DND-41 (cell line): ENCODE measurements around the gene COL19A1.

Experiments
- ATAC-seq: fragments of 200-7000 bp; cut with Tn5 transposase; 3 replicates; pipeline ENCODE4 v1.9.1; 2021; ENCODE audit warnings: low read depth; ENCODE audit not compliant: insufficient read depth
- DNase-seq: peaks from one replicate; pipeline ENCODE4 v3.0.0-alpha.2; 2020
- H2AFZ ChIP-seq: 2 replicates; pipeline ENCODE4 v1.6.0; 2012; ENCODE audit warnings: low read depth, low read length
- H3K27ac ChIP-seq: 2 replicates; pipeline ENCODE4 v1.5.1; 2012; ENCODE audit warnings: low read length, inconsistent platforms
- H3K27me3 ChIP-seq: fragments of 200-600 bp; sonication (generic); 2 replicates; pipeline ENCODE4 v1.6.0; 2012; ENCODE audit warnings: low read length, mild to moderate bottlenecking, inconsistent platforms; ENCODE audit not compliant: insufficient read depth, poor library complexity
- H3K36me3 ChIP-seq: 2 replicates; pipeline ENCODE4 v1.5.1; 2012; ENCODE audit warnings: low read length, inconsistent platforms; ENCODE audit not compliant: insufficient read depth
- H3K4me1 ChIP-seq: 2 replicates; pipeline ENCODE4 v1.5.1; 2012; ENCODE audit warnings: mild to moderate bottlenecking, low read length; ENCODE audit not compliant: insufficient read depth
- H3K4me2 ChIP-seq: 2 replicates; pipeline ENCODE4 v1.6.0; 2012; ENCODE audit warnings: mild to moderate bottlenecking, moderate library complexity, low read length, inconsistent platforms; ENCODE audit not compliant: insufficient read depth
- H3K4me3 ChIP-seq, 2 experiments: fragments of 200-600 bp in 1 of 2; shearing (Covaris generic) in 1 of 2; 2 replicates each; pipeline ENCODE4 v1.5.1; 2012 to 2016; ENCODE audit warnings: inconsistent platforms in 2 of 2, low read length in 2 of 2, mild to moderate bottlenecking in 2 of 2, low read depth in 1 of 2, moderate library complexity in 1 of 2
- H3K79me2 ChIP-seq: 2 replicates; pipeline ENCODE4 v1.6.0; 2012; ENCODE audit warnings: low read length, inconsistent platforms; ENCODE audit not compliant: insufficient read depth
- H3K9ac ChIP-seq: 2 replicates; pipeline ENCODE4 v1.6.0; 2012; ENCODE audit warnings: low read depth, mild to moderate bottlenecking, inconsistent platforms, low read length, moderate library complexity
- H3K9me3 ChIP-seq: 2 replicates; pipeline ENCODE4 v1.5.1; 2012; ENCODE audit warnings: low read length, moderate library complexity, mild to moderate bottlenecking, inconsistent platforms; ENCODE audit not compliant: insufficient read depth, severe bottlenecking
- H4K20me1 ChIP-seq: 2 replicates; pipeline ENCODE4 v1.6.0; 2012; ENCODE audit warnings: low read length; ENCODE audit not compliant: insufficient read depth
- EZH2 ChIP-seq: IDR thresholded peaks from 3 replicates; pipeline ENCODE4 v1.6.1; 2012; ENCODE audit warnings: borderline replicate concordance, low read depth, mild to moderate bottlenecking, moderate library complexity, low read length, inconsistent platforms; ENCODE audit not compliant: severe bottlenecking
- TF ChIP-seq, protein P1 (sequence below): IDR thresholded peaks from 2 replicates; pipeline ENCODE4 v1.5.1; 2012; ENCODE audit warnings: borderline replicate concordance, low read length, moderate library complexity, mild to moderate bottlenecking; ENCODE audit not compliant: poor library complexity, severe bottlenecking; ENCODE audit errors: extremely low read depth

Gene COL19A1

DNA sequence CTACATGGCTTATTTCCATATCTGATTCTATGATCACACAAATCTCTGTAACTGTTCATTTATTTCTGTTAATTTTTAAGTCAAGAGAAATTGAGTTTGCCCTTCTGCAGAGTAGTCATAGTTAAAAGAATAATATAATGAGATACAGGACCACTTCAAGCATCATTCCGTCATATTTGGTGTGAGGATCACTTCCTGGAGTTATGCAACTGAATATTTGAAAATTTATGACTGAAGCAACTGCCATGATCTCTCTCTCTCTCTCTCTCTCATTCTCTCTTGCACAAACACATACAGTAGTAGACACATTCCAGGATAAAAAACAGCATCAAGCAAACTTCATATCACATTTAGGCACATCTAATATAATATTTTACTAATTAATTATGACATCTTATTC lies 320.1 kb downstream of the COL19A1 start:
- no peaks in the 10 kb centered on the region for H3K27me3 ChIP-seq
- no peak overlapping the region for H3K9ac ChIP-seq
- TF ChIP-seq, protein P1, sequence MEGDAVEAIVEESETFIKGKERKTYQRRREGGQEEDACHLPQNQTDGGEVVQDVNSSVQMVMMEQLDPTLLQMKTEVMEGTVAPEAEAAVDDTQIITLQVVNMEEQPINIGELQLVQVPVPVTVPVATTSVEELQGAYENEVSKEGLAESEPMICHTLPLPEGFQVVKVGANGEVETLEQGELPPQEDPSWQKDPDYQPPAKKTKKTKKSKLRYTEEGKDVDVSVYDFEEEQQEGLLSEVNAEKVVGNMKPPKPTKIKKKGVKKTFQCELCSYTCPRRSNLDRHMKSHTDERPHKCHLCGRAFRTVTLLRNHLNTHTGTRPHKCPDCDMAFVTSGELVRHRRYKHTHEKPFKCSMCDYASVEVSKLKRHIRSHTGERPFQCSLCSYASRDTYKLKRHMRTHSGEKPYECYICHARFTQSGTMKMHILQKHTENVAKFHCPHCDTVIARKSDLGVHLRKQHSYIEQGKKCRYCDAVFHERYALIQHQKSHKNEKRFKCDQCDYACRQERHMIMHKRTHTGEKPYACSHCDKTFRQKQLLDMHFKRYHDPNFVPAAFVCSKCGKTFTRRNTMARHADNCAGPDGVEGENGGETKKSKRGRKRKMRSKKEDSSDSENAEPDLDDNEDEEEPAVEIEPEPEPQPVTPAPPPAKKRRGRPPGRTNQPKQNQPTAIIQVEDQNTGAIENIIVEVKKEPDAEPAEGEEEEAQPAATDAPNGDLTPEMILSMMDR: no peak
- TF ChIP-seq EZH2: no peak
- ATAC-seq (no peak), DNase-seq (no peak)
- no peaks in the 10 kb centered on the region for H3K36me3 ChIP-seq
- no peak overlapping the region for H2AFZ ChIP-seq
- H3K4me1 ChIP-seq: no peaks in the 10 kb centered on the region
- H3K27ac ChIP-seq: no peak overlapping the region
- H3K79me2 ChIP-seq: no peaks in the 10 kb centered on the region
- H3K4me3 ChIP-seq: no peak overlapping the region
- H3K9me3 ChIP-seq: no peaks in the 10 kb centered on the region
- H4K20me1 ChIP-seq: no peaks in the 10 kb centered on the region
- no peak overlapping the region for H3K4me2 ChIP-seq

DNA sequence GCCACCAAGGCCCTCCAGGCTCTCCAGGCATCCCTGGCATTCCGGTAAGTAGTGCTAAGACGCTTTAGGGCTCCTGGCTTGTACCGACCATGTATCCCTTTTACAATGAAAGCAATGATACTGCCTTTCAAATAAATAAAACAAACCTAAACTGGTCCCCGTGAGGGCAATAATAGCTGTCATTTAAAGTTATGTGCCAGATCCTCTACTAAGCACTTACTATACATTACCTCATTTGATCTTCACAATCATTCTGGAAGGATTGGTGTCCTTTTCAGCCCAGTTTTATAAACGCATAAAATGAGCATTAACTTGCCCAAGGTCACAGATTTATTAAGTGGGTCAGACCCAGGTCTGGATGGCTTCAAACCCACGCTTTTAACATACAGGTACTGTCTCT lies 321.8 kb downstream of the COL19A1 start:
- Histone ChIP-seq H3K4me2 (no peak overlapping the region), H3K4me1 (no peaks in the 10 kb centered on the region), H3K79me2 (no peaks in the 10 kb centered on the region), H3K9me3 (no peaks in the 10 kb centered on the region), H3K36me3 (no peaks in the 10 kb centered on the region), H2AFZ (no peak overlapping the region), H3K9ac (no peak overlapping the region), H3K4me3 (no peak overlapping the region), H4K20me1 (no peaks in the 10 kb centered on the region), H3K27me3 (peaks cover 4% of the 10 kb centered on the region), H3K27ac (no peak overlapping the region)
- ATAC-seq (no peak), DNase-seq (no peak)
- TF ChIP-seq, protein P1: no peak
- TF ChIP-seq EZH2: no peak

DNA sequence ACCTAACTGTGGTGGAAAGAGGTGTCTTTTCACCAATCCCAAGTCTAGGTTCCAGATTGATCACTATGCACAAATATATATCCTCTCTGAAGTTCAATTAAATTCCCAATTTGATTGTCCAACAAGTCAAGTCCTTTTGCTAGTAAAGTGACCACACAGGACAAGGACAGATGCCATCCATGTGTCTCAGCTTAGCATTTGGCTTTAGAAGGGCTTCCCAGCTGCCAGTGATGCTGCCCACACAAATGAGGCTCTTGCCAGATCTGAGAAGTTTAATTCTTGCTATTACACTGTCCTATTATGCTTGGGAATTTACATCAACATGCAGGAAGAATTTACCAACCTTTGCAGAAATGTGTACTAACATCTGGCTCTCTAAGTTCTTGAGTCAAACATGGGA lies 328.1 kb downstream of the COL19A1 start:
- no peak overlapping the region for H3K4me3 ChIP-seq
- H3K27me3 ChIP-seq: peaks cover 4% of the 10 kb centered on the region
- no peaks in the 10 kb centered on the region for H3K36me3 ChIP-seq
- ATAC-seq: no peak
- no peak for DNase-seq
- H3K79me2 ChIP-seq: no peaks in the 10 kb centered on the region
- no peaks in the 10 kb centered on the region for H3K9me3 ChIP-seq
- H2AFZ ChIP-seq: no peak overlapping the region
- no peak overlapping the region for H3K27ac ChIP-seq
- H4K20me1 ChIP-seq: no peaks in the 10 kb centered on the region
- TF ChIP-seq, protein P1: no peak
- no peak for TF ChIP-seq EZH2
- H3K4me2 ChIP-seq: no peak overlapping the region
- no peaks in the 10 kb centered on the region for H3K4me1 ChIP-seq
- no peak overlapping the region for H3K9ac ChIP-seq

DNA sequence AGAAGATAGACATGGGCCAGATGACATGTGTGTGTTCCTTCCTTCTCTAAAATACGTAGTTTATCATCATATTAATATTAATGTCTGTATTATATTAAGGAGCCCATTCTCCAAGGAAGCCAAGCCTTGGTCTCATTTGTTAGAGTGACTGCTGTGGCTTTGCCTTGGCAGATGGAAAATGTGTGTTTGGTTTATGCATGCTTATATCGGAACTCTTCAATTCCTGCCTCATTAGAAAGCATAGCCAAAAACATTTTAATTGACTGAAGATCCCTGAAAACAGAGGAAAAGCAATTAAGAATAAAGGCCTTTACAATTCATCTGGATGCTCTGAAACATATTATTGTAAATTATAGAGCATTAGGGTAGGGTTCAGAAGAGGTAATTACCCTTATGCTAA lies 330.2 kb downstream of the COL19A1 start:
- Histone ChIP-seq H3K4me3 (no peak overlapping the region), H3K79me2 (no peaks in the 10 kb centered on the region), H3K4me1 (no peaks in the 10 kb centered on the region), H3K27ac (no peak overlapping the region), H3K9me3 (no peaks in the 10 kb centered on the region), H3K4me2 (no peak overlapping the region), H4K20me1 (no peaks in the 10 kb centered on the region), H2AFZ (no peak overlapping the region), H3K36me3 (no peaks in the 10 kb centered on the region), H3K27me3 (peaks cover 4% of the 10 kb centered on the region), H3K9ac (no peak overlapping the region)
- DNase-seq (no peak), ATAC-seq (no peak)
- TF ChIP-seq, protein P1: no peak
- TF ChIP-seq EZH2: no peak
